ENCODE measurements around the gene NECAB3.

Gene NECAB3

GRCh38 chr20:33663161-33664084 lies 10.8 kb downstream of the NECAB3 start:
- DNase-seq, result peak; percentile 84

GRCh38 chr20:33662172-33662571 lies 12.1 kb downstream of the NECAB3 start, which contains the start of gene C20orf144:
TSS of gene C20orf144 (plus strand) at chr20:33662327. CDS start at chr20:33662346, 19 bp downstream.
- no peak for DNase-seq

GRCh38 chr20:33660685-33661058 lies 13.6 kb downstream of the NECAB3 start:
- no peak for DNase-seq

- DNase-seq, result peak; percentile 19
Observed at GRCh38 chr20:33660035-33660684, 14.1 kb downstream of the NECAB3 start.

- no peak for DNase-seq
Observed at GRCh38 chr20:33659341-33660034, 14.7 kb downstream of the NECAB3 start.

- DNase-seq, result peak; percentile 14
Observed at GRCh38 chr20:33658929-33659328, 15.3 kb downstream of the NECAB3 start.

GRCh38 chr20:33658510-33658909 lies 15.7 kb downstream of the NECAB3 start:
- no peak for DNase-seq

GRCh38 chr20:33657704-33658095 lies 16.5 kb downstream of the NECAB3 start:
- no peak for DNase-seq

GRCh38 chr20:33656783-33657703 lies 17.2 kb downstream of the NECAB3 start:
- DNase-seq, result no peak

- no peak for DNase-seq
Observed at GRCh38 chr20:33656010-33656782, 18.0 kb downstream of the NECAB3 start.

- no peak for DNase-seq
Observed at GRCh38 chr20:33655164-33655563, 19.1 kb downstream of the NECAB3 start.

GRCh38 chr20:33654680-33655161 lies 19.5 kb downstream of the NECAB3 start:
- DNase-seq, result no peak

- DNase-seq, result no peak
Observed at GRCh38 chr20:33653900-33654596, 20.2 kb downstream of the NECAB3 start.

- peak; percentile 79 for DNase-seq
Observed at GRCh38 chr20:33653218-33653899, 20.9 kb downstream of the NECAB3 start.

- no peak for DNase-seq
Observed at GRCh38 chr20:33651562-33652048, 22.6 kb downstream of the NECAB3 start.

- no peak for DNase-seq
Observed at GRCh38 chr20:33650753-33651561, 23.3 kb downstream of the NECAB3 start.

- DNase-seq, result no peak
Observed at GRCh38 chr20:33650111-33650752, 24.0 kb downstream of the NECAB3 start.

- no peak for DNase-seq
Observed at GRCh38 chr20:33649201-33649681, 25.0 kb downstream of the NECAB3 start.
